Endothelial cell of coronary artery (primary cell): ENCODE measurements around the gene OR13J1. TPM values are rescaled to one million over a fixed set of nuclear protein-coding genes. Genes with fewer than 3 reads are reported as not detected.

Experiments used
- total RNA-seq: library from RNA; depleted of rRNA; stranded (reverse); fragments of >200 nt; gene quantifications from 2 replicates; pipeline ENCODE4 v1.2.3, GENCODE V29; 2014

Gene OR13J1, protein sequence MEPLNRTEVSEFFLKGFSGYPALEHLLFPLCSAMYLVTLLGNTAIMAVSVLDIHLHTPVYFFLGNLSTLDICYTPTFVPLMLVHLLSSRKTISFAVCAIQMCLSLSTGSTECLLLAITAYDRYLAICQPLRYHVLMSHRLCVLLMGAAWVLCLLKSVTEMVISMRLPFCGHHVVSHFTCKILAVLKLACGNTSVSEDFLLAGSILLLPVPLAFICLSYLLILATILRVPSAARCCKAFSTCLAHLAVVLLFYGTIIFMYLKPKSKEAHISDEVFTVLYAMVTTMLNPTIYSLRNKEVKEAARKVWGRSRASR
- total RNA-seq = not detected in 2 replicates

DNA sequence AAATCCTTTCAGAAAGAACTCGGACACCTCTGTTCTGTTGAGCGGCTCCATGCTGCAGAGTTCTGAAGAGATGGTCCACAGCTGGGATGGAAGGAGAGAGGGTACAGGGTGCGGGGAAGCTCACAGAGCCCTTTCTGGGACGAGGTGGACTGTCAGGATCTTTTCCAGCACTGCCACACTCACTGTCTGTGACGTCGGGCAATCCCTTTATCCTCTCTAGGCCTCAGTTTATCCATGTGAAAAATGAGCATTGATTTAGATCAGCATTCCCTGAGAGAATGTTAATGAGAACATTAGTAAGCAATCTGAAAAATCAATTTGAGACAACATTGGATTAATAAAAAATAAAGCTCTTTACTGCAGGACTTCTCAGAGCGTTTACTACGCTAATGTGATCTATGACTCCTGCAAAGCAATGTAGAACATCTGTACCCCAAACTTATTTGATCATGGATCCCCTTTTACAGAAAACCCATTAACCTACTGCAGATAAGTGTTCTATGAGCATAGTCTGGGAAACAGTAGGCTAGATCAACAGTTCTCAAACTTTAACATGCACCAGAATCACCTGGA, at the start of gene OR13J1:
OR13J1 (minus strand) TSS at position 51 of the 573 bp plus-strand sequence; CDS start at position 51, 0 bp downstream.

DNA sequence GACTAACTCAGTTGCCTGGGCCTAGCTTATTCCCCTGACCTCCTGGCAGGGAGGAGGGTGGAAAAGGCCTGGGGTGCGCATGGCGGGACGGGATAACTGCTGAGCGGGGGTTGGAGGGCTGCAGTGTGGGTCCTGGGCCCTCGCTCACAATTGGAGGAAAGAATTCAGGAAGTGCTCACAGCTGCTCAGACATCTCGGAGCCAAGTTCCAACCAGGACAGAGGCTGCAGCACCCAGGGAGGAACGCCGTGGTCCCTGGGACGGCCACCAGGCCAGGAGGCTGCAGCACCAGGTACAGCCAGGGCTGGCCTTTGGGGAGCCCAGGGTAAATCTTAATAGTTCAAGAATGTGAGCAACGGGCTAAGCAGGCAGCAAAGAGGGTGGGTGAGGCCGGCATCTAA, 39.1 kb upstream of the OR13J1 start, which contains the start of gene SPAAR:
SPAAR (plus strand) TSS at position 217 of the 400 bp plus-strand sequence. CDS start 974 bp downstream, outside the sequence.

DNA sequence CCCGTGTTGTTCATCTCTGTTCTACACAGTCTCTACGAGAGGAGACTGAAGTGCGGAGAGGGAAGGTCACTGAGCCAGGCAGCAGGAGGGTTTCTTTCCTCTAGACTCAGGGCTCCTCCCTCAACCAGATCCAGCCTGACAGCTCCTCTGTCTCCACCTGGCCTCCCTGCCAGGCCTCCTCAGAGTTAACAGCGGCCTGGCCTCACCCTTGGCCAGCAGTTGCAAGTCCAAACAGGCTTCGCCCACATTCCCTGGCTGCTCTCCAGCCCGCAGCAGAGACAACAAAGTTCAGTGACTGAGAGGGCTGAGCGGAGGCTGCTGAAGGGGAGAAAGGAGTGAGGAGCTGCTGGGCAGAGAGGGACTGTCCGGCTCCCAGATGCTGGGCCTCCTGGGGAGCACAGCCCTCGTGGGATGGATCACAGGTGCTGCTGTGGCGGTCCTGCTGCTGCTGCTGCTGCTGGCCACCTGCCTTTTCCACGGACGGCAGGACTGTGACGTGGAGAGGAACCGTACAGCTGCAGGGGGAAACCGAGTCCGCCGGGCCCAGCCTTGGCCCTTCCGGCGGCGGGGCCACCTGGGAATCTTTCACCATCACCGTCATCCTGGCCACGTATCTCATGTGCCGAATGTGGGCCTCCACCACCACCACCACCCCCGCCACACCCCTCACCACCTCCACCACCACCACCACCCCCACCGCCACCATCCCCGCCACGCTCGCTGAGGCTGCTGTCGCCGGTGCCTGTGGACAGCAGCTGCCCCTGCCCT, 35.9 kb upstream of the OR13J1 start, which contains the start of gene HRCT1:
HRCT1 (plus strand) TSS at position 291 of the 768 bp plus-strand sequence; CDS start at position 377, 86 bp downstream.

DNA sequence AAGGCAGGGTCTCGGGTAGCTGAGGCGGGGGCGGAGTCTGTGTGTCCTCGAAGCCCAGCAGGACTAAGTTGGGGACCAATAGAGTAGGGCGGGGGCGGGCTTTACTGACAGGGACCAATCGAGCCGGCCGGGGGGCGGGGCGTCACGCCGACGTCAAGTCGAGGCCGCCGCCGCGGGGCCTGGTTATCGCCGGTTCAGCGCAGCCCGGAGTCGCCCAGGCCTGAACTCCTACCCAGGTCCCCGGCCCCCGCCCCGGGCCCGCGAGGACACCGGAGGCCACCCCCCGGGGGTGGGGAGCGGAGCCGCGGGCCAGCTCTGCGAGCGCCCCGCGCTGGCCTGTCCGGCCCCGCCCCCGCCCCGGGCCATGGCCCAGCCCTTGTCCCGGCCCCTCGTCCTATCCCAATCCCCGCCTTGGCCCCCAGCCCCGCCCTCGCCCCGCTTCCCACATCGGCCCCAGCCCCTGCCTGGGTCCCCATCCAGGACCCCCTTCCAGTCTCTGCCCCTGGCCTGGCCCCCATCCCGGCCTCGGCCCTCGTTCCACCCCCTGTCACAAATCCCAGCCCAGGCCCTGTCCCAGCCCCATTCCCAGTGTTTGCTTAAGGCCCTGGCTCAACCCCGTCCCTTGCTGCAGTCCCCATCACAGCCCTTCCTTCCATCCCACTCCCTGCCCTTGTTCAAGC, 41.0 kb downstream of the OR13J1 start, which contains the start of gene TMEM8B:
TMEM8B (plus strand) TSS at position 145 of the 680 bp plus-strand sequence; CDS start at position 365, 220 bp downstream.

DNA sequence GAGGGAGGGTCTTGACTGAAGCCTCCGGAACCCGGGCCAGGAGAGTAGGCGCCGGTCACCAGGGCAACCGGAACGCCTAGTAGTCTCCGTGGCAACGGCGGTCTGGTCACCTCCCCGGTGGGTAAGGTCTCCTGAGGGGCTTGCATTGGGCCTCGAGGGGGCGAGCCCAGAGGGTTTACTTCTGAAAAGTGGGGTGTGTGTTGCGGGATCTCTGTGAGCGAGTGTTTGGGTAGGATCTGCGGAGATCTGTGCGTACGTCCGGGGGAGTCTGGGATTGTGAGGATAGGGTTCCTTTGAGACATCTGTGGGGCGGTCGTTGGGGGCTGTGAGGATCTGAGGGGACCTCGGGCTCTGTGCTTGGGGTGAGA, 41.5 kb downstream of the OR13J1 start, which contains the start of gene FAM221B:
FAM221B (minus strand) TSS at position 17 of the 368 bp plus-strand sequence. CDS start 2,571 bp downstream, outside the sequence.

Other genes starting within 250 kb of the OR13J1 start
- not detected in 2 replicates for gene SIT1, start 219.5 kb downstream of the OR13J1 start, total RNA-seq
- 34,663 and 71,197 TPM in 2 replicates for gene RMRP, start 212.4 kb downstream of the OR13J1 start, total RNA-seq
- 8.9 and 13.7 TPM in 2 replicates for gene CCDC107, start 212.1 kb downstream of the OR13J1 start, total RNA-seq
- 0.38 and 0.81 TPM in 2 replicates for gene ARHGEF39, start 205.2 kb downstream of the OR13J1 start, total RNA-seq
- 0.19 TPM in 1 of 2 replicates, not detected in the other for gene CA9, start 196.5 kb downstream of the OR13J1 start, total RNA-seq
- gene TPM2, start 180.5 kb downstream of the OR13J1 start, total RNA-seq = 316 and 644 TPM in 2 replicates
- 315 and 441 TPM in 2 replicates for gene TLN1, start 138.2 kb downstream of the OR13J1 start, total RNA-seq
- 51.5 and 52.2 TPM in 2 replicates for gene CREB3, start 137.7 kb downstream of the OR13J1 start, total RNA-seq
- 63.2 and 65.8 TPM in 2 replicates for gene GBA2, start 121.2 kb downstream of the OR13J1 start, total RNA-seq
- gene RGP1, start 121.1 kb downstream of the OR13J1 start, total RNA-seq = 8.5 and 10.8 TPM in 2 replicates
- 6.5 and 13.3 TPM in 2 replicates for gene MSMP, start 116.1 kb downstream of the OR13J1 start, total RNA-seq
- 6.2 and 14.1 TPM in 2 replicates for gene NPR2, start 78.8 kb downstream of the OR13J1 start, total RNA-seq
- 0.19 and 0.27 TPM in 2 replicates for gene SPAG8, start 58.1 kb downstream of the OR13J1 start, total RNA-seq
- gene HINT2, start 55.4 kb downstream of the OR13J1 start, total RNA-seq = 18.4 and 21.7 TPM in 2 replicates
- gene FAM221B, start 41.7 kb downstream of the OR13J1 start, total RNA-seq = not detected in 2 replicates
- 0.09 and 1.1 TPM in 2 replicates for gene TMEM8B, start 41.2 kb downstream of the OR13J1 start, total RNA-seq
- gene HRCT1, start 35.8 kb upstream of the OR13J1 start, total RNA-seq = 0.56 and 3.7 TPM in 2 replicates
- 10.4 and 12.7 TPM in 2 replicates for gene SPAAR, start 39.1 kb upstream of the OR13J1 start, total RNA-seq
- gene OR2S2, start 87.8 kb upstream of the OR13J1 start, total RNA-seq = not detected in 2 replicates
- 10.1 and 24.8 TPM in 2 replicates for gene RECK, start 166.5 kb upstream of the OR13J1 start, total RNA-seq